Upper lobe of left lung (tissue), 4 donors: ENCODE results near the gene DCDC2.

Source experiments
- POLR2AphosphoS5 ChIP-seq, 2 donors: sonication (generic); formaldehyde crosslinking; IDR thresholded peaks; one replicate each; pipeline ENCODE4 v1.5.1; 2017; ENCODE audit warnings: antibody characterized with exemption in 2 of 2
- TF ChIP-seq, protein P1 (sequence below), 6 experiments: fragments of 450-650 bp in 4 of 6; fragments of 200-600 bp in 2 of 6; sonication (generic) in 2 of 6; IDR thresholded peaks; one replicate each; pipeline ENCODE4 v1.5.1; 2016 to 2019; ENCODE audit warnings: antibody characterized with exemption in 6 of 6

DNA sequence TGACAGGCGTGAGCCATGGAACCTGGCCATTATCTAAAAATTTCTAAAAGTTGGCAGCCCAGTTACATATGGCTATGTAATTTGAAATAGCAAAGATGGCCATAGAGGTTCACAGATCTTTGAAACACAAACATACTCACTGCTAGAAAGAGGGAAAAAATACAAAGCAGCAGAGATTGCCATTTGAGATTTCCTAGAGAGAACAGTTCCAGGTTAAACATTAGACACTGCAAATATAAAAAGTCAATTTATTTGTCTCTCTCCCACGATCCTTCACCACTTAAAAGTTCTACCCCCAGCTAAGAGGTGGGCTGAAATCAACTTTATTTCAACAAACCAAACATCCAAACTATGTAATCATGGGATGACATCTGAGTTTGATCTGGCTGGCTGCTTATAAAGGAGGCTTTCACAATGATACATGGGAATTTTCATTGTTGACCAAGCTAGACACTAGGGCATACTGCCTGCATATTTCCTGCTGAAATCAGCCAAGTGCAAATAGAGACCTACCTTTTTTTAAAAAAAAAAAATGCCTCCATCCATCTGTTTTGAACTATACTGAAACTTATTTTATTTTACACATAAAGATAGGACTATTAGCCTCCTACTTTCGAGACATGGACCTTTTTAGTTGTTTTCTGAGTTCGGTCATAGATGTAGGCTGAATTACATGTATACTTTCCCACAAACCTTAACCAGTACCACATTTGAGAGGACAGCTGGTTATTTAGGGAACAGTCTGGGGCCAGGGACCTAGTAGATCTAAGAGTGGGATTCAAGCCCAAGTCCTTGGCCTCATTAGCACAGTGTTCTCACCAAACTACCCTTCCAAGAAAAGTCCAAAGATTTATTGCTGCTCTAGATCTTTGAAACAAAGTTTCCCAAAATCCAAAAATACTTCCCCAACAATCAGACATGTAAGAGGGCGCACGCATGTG, 16.6 kb downstream of the DCDC2 start:
- no peak for TF ChIP-seq POLR2AphosphoS5 (IDR thresholded peaks at IDR 0.05)
- TF ChIP-seq, protein P1, sequence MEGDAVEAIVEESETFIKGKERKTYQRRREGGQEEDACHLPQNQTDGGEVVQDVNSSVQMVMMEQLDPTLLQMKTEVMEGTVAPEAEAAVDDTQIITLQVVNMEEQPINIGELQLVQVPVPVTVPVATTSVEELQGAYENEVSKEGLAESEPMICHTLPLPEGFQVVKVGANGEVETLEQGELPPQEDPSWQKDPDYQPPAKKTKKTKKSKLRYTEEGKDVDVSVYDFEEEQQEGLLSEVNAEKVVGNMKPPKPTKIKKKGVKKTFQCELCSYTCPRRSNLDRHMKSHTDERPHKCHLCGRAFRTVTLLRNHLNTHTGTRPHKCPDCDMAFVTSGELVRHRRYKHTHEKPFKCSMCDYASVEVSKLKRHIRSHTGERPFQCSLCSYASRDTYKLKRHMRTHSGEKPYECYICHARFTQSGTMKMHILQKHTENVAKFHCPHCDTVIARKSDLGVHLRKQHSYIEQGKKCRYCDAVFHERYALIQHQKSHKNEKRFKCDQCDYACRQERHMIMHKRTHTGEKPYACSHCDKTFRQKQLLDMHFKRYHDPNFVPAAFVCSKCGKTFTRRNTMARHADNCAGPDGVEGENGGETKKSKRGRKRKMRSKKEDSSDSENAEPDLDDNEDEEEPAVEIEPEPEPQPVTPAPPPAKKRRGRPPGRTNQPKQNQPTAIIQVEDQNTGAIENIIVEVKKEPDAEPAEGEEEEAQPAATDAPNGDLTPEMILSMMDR (IDR thresholded peaks at IDR 0.05): no peak
